Astrocyte (in vitro differentiated cells and primary cell): ENCODE data around the gene DAD1.

Experiments used
- CTCF ChIP-seq: IDR thresholded peaks from 2 replicates; pipeline ENCODE4 v1.5.1; 2011; ENCODE audit warnings: low read depth, mild to moderate bottlenecking, inconsistent platforms, low read length, moderate library complexity; ENCODE audit not compliant: insufficient read depth
- EZH2 ChIP-seq: IDR thresholded peaks from 2 replicates; pipeline ENCODE4 v1.6.1; 2012; ENCODE audit warnings: mild to moderate bottlenecking, low read length, inconsistent platforms; ENCODE audit not compliant: insufficient read depth

GRCh38 chr14:22565391-22565945 is 23.6 kb downstream of the DAD1 start:
- TF ChIP-seq CTCF (no peak), EZH2 (no peak)
